ENCODE data around the gene HIVEP3. TPM values are rescaled to one million over a fixed set of nuclear protein-coding genes. Genes with fewer than 3 reads are reported as not detected.

Gene HIVEP3
- total RNA-seq, 2 experiments from 2014 or later: 25.3 to 26.2 TPM

- Mint-ChIP-seq H3K4me3 (peak overlapping the region; percentile 15), H3K27me3 (no peaks in the 10 kb centered on the region), H3K27ac (peak overlapping the region; percentile 59), H3K9me3 (no peaks in the 10 kb centered on the region), H3K36me3 (peaks cover 2% of the 10 kb centered on the region), H3K4me1 (ENCODE audit: low read depth) (peaks cover 91% of the 10 kb centered on the region)
- DNase-seq: peak; percentile 60
- POLR2A ChIA-PET: interaction anchor here (0.6 to 1.0 kb wide), 2 partner anchors 62 to 71 kb away, joined by 3 read pairs; no protein-coding TSS in a partner anchor
- CTCF ChIA-PET: interaction anchor here (0.6 to 2.2 kb wide), 3 partner anchors 19 to 230 kb away, joined by 3 to 5 read pairs (median 3); no protein-coding TSS in a partner anchor
- intact Hi-C loops (cut with micrococcal nuclease): loop anchor here (5.0 to 10.0 kb wide), 2 partner anchors 93 to 289 kb away; no protein-coding TSS in a partner anchor
Measured at GRCh38 chr1:41804176-41804575, 114.5 kb downstream of the HIVEP3 start.

DNA sequence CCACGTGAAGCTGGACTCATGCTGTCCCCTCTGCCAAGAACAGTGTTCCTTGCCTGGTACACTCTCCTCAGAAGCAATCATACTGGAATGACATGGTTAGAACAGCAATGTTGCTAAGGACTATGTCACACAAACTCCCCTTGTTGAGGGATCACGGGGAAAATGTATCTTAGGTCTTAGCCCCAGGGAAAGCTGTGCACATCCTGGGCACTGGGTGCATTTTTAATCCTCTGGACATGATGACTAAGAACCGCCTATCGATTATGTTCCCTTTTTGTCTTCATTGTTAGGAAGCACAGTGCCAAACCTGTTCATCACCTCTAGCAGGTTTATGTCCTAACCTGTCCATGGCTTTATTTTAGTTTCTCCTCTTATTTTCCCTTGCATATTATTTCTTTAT, 115.1 kb downstream of the HIVEP3 start:
- CTCF ChIA-PET: interaction anchor here (2.2 kb wide), 1 partner anchor 229 kb away, joined by 5 read pairs; no protein-coding TSS in a partner anchor
- Mint-ChIP-seq H3K4me1 (ENCODE audit: low read depth) (peaks cover 90% of the 10 kb centered on the region), H3K27ac (peak overlapping the region; percentile 79), H3K9me3 (no peaks in the 10 kb centered on the region), H3K36me3 (peaks cover 2% of the 10 kb centered on the region), H3K27me3 (no peaks in the 10 kb centered on the region), H3K4me3 (no peak overlapping the region)
- DNase-seq: no peak
- POLR2A ChIA-PET: interaction anchor here (1.0 kb wide), 1 partner anchor 70 kb away, joined by 3 read pairs; no protein-coding TSS in a partner anchor
- intact Hi-C loops (cut with micrococcal nuclease): loop anchor here (5.0 to 10.0 kb wide), 2 partner anchors 94 to 289 kb away; no protein-coding TSS in a partner anchor

- Mint-ChIP-seq H3K9me3 (no peaks in the 10 kb centered on the region), H3K27ac (peak overlapping the region; percentile 79), H3K4me1 (ENCODE audit: low read depth) (peaks cover 83% of the 10 kb centered on the region), H3K36me3 (peaks cover 2% of the 10 kb centered on the region), H3K4me3 (no peak overlapping the region), H3K27me3 (no peaks in the 10 kb centered on the region)
- intact Hi-C loops (cut with micrococcal nuclease): loop anchor here (5.0 to 10.0 kb wide), 2 partner anchors 94 to 288 kb away; no protein-coding TSS in a partner anchor
- ChIA-PET POLR2A (interaction anchor here (0.6 to 1.6 kb wide), 2 partner anchors 62 to 64 kb away, joined by 3 to 4 read pairs; no protein-coding TSS in a partner anchor), CTCF (interaction anchor here (0.7 to 3.7 kb wide), 2 partner anchors 8 to 12 kb away, joined by 4 to 19 read pairs; no protein-coding TSS in a partner anchor)
- DNase-seq: no peak
Measured at GRCh38 chr1:41802532-41803501, 115.9 kb downstream of the HIVEP3 start.

DNA sequence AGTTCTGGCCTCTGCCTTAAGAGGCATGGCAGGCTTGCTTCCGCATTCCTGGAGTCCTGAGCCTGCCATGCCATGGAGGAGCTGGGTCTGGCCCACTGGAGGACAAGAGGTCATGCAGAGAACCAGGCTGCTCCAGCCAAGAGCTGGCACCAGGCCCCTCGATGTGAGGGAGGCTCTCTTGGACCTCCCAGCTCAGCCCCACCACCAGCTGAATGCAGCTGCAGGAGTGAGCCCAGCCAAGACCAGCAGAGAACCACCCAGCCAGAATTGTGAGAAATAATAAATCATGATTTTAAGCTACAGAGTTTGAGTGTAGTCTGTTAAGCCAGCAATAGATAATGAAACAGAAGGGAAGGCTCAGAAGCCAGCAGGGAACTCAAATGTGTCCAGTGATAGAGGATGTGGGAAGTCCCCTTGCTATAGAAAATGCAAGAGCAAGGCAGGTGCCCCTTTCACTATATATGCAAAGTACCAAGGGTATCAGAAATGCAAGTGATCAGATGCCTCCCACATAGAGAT, 118.4 kb downstream of the HIVEP3 start:
- Mint-ChIP-seq H3K36me3 (peaks cover 2% of the 10 kb centered on the region), H3K27me3 (no peaks in the 10 kb centered on the region), H3K4me3 (no peak overlapping the region), H3K9me3 (no peaks in the 10 kb centered on the region), H3K27ac (peak overlapping the region; percentile 36), H3K4me1 (ENCODE audit: low read depth) (peaks cover 60% of the 10 kb centered on the region)
- ChIA-PET POLR2A (interaction anchor here (1.1 kb wide), 1 partner anchor 11 kb away, joined by 3 read pairs; no protein-coding TSS in a partner anchor), CTCF (interaction anchor here (0.6 to 3.7 kb wide), 5 partner anchors 9 to 308 kb away, joined by 3 to 19 read pairs (median 3); no protein-coding TSS in a partner anchor)
- DNase-seq: no peak
- intact Hi-C loops (cut with micrococcal nuclease): loop anchor here (5.0 to 10.0 kb wide), 2 partner anchors 97 to 286 kb away; no protein-coding TSS in a partner anchor

DNA sequence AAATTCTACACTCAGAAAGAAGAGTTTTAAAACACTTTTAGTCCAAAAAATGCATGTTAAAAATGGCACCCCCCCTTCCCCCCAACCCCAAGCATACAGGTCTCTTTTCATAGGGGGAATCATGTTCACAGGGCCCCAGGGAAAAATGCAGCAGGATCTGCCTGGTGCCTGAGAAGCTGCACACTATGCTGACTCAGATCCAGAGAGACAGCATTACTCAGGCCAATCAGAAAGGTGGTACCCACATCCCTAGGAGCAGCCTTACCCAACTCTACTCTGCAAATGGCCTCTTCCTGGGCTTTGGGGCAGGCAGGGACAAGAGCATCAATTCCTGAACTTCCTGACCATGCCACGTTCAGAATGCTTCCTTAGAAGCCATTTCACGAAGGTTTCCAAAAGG, 119.0 kb downstream of the HIVEP3 start:
- POLR2A ChIA-PET: interaction anchor here (1.1 kb wide), 1 partner anchor 12 kb away, joined by 3 read pairs; no protein-coding TSS in a partner anchor
- intact Hi-C loops (cut with micrococcal nuclease): loop anchor here (1.0 to 10.0 kb wide), 3 partner anchors 8 to 285 kb away; no protein-coding TSS in a partner anchor
- peak overlapping the region; percentile 36 for H3K27ac Mint-ChIP-seq
- H3K4me1 Mint-ChIP-seq (ENCODE audit: low read depth): peaks cover 59% of the 10 kb centered on the region
- H3K9me3 Mint-ChIP-seq: no peaks in the 10 kb centered on the region
- H3K27me3 Mint-ChIP-seq: no peaks in the 10 kb centered on the region
- peak; percentile 58 for DNase-seq
- CTCF ChIA-PET: interaction anchor here (0.6 to 3.7 kb wide), 5 partner anchors 8 to 307 kb away, joined by 3 to 19 read pairs (median 3); no protein-coding TSS in a partner anchor
- H3K36me3 Mint-ChIP-seq: peaks cover 2% of the 10 kb centered on the region
- H3K4me3 Mint-ChIP-seq: no peak overlapping the region

DNA sequence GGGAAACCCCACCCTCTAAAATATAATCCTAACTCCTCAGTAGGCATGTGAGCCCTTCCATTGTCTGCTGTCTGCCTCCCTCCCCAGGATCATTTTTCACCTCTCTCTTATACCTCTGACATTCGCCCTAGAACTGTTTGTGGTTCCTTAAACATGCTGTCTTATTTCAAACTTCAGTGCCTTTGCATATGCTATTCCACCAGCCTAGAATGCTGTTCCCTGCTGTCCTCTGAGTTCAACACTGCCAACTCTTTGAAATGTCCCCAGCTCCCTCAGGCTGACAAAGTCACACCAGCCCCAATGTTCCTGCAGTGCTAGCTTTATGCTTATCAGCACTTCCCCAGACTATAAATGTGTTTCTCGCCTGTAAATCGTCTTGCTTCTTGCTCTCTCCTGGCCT, 119.5 kb downstream of the HIVEP3 start:
- no peaks in the 10 kb centered on the region for H3K9me3 Mint-ChIP-seq
- H3K4me1 Mint-ChIP-seq (ENCODE audit: low read depth): peaks cover 54% of the 10 kb centered on the region
- DNase-seq: no peak
- ChIA-PET POLR2A (no interaction called here), CTCF (interaction anchor here (1.2 kb wide), 1 partner anchor 12 kb away, joined by 4 read pairs; no protein-coding TSS in a partner anchor)
- H3K27ac Mint-ChIP-seq: no peak overlapping the region
- H3K36me3 Mint-ChIP-seq: peaks cover 2% of the 10 kb centered on the region
- no peaks in the 10 kb centered on the region for H3K27me3 Mint-ChIP-seq
- H3K4me3 Mint-ChIP-seq: no peak overlapping the region
- intact Hi-C loops (cut with micrococcal nuclease): loop anchor here (1.0 kb wide), 1 partner anchor 8 kb away; no protein-coding TSS in a partner anchor

- DNase-seq: no peak
- Mint-ChIP-seq H3K36me3 (no peaks in the 10 kb centered on the region), H3K27ac (no peak overlapping the region), H3K9me3 (no peaks in the 10 kb centered on the region), H3K4me3 (no peak overlapping the region), H3K4me1 (ENCODE audit: low read depth) (peaks cover 57% of the 10 kb centered on the region), H3K27me3 (no peaks in the 10 kb centered on the region)
- POLR2A ChIA-PET: no interaction called here
- CTCF ChIA-PET: no interaction called here
- intact Hi-C loops (cut with micrococcal nuclease): no loop called here
Measured at GRCh38 chr1:41795205-41795762, 123.4 kb downstream of the HIVEP3 start.

GRCh38 chr1:41794031-41794430, 124.7 kb downstream of the HIVEP3 start:
- Mint-ChIP-seq H3K4me1 (ENCODE audit: low read depth) (peaks cover 52% of the 10 kb centered on the region), H3K27ac (no peak overlapping the region), H3K9me3 (no peaks in the 10 kb centered on the region), H3K36me3 (no peaks in the 10 kb centered on the region), H3K27me3 (no peaks in the 10 kb centered on the region), H3K4me3 (no peak overlapping the region)
- POLR2A ChIA-PET: no interaction called here
- intact Hi-C loops (cut with micrococcal nuclease): loop anchor here (5.0 kb wide), 2 partner anchors 127 to 222 kb away; no protein-coding TSS in a partner anchor
- peak; percentile 25 for DNase-seq
- CTCF ChIA-PET: no interaction called here

DNA sequence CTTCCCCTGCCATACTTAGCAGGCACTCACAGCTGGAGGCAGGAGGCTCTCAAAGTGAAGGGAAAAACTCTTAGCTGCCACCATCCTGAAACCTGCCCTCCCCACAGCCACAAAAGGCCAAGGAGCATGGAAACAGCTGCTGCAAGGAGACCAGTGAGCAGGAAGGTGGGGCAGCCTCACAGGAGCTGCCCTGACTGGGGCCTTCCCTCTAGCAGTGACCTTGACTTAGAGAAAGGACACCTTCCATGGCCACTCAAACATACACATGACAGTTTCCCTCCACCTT, 126.3 kb downstream of the HIVEP3 start:
- intact Hi-C loops (cut with micrococcal nuclease): loop anchor here (5.0 kb wide), 2 partner anchors 125 to 220 kb away; no protein-coding TSS in a partner anchor
- no peaks in the 10 kb centered on the region for H3K27me3 Mint-ChIP-seq
- ChIA-PET POLR2A (interaction anchor here (0.7 to 1.3 kb wide), 8 partner anchors 9 to 129 kb away, joined by 3 to 4 read pairs (median 3); no protein-coding TSS in a partner anchor), CTCF (interaction anchor here (1.2 to 2.1 kb wide), 5 partner anchors 8 to 219 kb away, joined by 3 to 8 read pairs (median 5); no protein-coding TSS in a partner anchor)
- no peak overlapping the region for H3K4me3 Mint-ChIP-seq
- no peak for DNase-seq
- H3K36me3 Mint-ChIP-seq: no peaks in the 10 kb centered on the region
- peaks cover 51% of the 10 kb centered on the region for H3K4me1 Mint-ChIP-seq (ENCODE audit: low read depth)
- no peaks in the 10 kb centered on the region for H3K9me3 Mint-ChIP-seq
- peak overlapping the region; percentile 78 for H3K27ac Mint-ChIP-seq

- Mint-ChIP-seq H3K27ac (peak overlapping the region; percentile 78), H3K4me1 (ENCODE audit: low read depth) (peaks cover 51% of the 10 kb centered on the region), H3K36me3 (no peaks in the 10 kb centered on the region), H3K9me3 (no peaks in the 10 kb centered on the region), H3K4me3 (no peak overlapping the region), H3K27me3 (no peaks in the 10 kb centered on the region)
- peak; percentile 73 for DNase-seq
- ChIA-PET CTCF (interaction anchor here (1.2 to 2.1 kb wide), 7 partner anchors 8 to 382 kb away, joined by 3 to 8 read pairs (median 5); no protein-coding TSS in a partner anchor), POLR2A (interaction anchor here (0.7 to 1.3 kb wide), 8 partner anchors 9 to 129 kb away, joined by 3 to 4 read pairs (median 3); no protein-coding TSS in a partner anchor)
- intact Hi-C loops (cut with micrococcal nuclease): loop anchor here (1.0 to 5.0 kb wide), 6 partner anchors 7 to 220 kb away; no protein-coding TSS in a partner anchor
Measured at GRCh38 chr1:41791667-41792484, 126.8 kb downstream of the HIVEP3 start.

Measured in activated CD4-positive, alpha-beta memory T cell treated with anti-CD3 and anti-CD28 coated beads for 36 hours (primary cell).